Panc1 (cell line): Measurements from ENCODE around the gene DAO. TPM values are rescaled to one million over a fixed set of nuclear protein-coding genes. Genes with fewer than 3 reads are reported as not detected.

Experiments used
- ATAC-seq: fragments of 200-7000 bp; cut with Tn5 transposase; 2 replicates; pipeline ENCODE4 v1.9.1; 2020; ENCODE audit warnings: mild to moderate bottlenecking, moderate library complexity
- BruUV-seq: library from RNA; stranded (reverse); fragments of 400-500 nt; replicated peaks from 2 replicates; lab custom pipeline; 2021; lab: Mats Ljungman, UMichigan
- CTCF ChIA-PET: fragments of 300-600 bp; sonication (Branson Sonifier 250); formaldehyde crosslinking; loops from one replicate; lab custom pipeline; 2022; ENCODE audit warnings: antibody characterized with exemption; lab: Charles Lee
- POLR2A ChIA-PET: fragments of 300-600 bp; sonication (Branson Sonifier 250); formaldehyde crosslinking; loops from one replicate; lab custom pipeline; 2022; ENCODE audit warnings: antibody characterized with exemption; lab: Charles Lee
- DNase-seq: peaks from one replicate; pipeline ENCODE4 v3.0.0-alpha.2; 2010; ENCODE audit warnings: low read depth, low spot score
- H3K27ac ChIP-seq: 2 replicates; pipeline ENCODE4 v1.5.1; 2011; ENCODE audit warnings: mild to moderate bottlenecking, low read length, inconsistent platforms
- H3K27me3 ChIP-seq: fragments of 200-500 bp; sonication (Bioruptor generic); 2 replicates; pipeline ENCODE4 v1.6.0; 2014; ENCODE audit warnings: low read length, inconsistent platforms; ENCODE audit not compliant: control insufficient read depth, insufficient read depth
- H3K36me3 ChIP-seq: fragments of 200-500 bp; sonication (Bioruptor generic); 2 replicates; pipeline ENCODE4 v1.5.1; 2014; ENCODE audit warnings: inconsistent platforms, mild to moderate bottlenecking, low read length, moderate library complexity; ENCODE audit not compliant: control insufficient read depth, insufficient read depth
- H3K4me1 ChIP-seq: 2 replicates; pipeline ENCODE4 v1.5.1; 2011; ENCODE audit warnings: inconsistent platforms, mild to moderate bottlenecking, low read length, moderate library complexity; ENCODE audit not compliant: control insufficient read depth, insufficient read depth
- H3K4me3 ChIP-seq, 2 experiments: 2 replicates each; pipeline ENCODE4 v1.5.1; 2011 to 2012; ENCODE audit warnings: low read depth in 2 of 2, low read length in 2 of 2, mild to moderate bottlenecking in 2 of 2, inconsistent platforms in 1 of 2, moderate library complexity in 1 of 2
- H3K9me3 ChIP-seq: fragments of 200-500 bp; sonication (Bioruptor generic); 2 replicates; pipeline ENCODE4 v1.5.1; 2014; ENCODE audit warnings: low read depth, mild to moderate bottlenecking, inconsistent platforms, low read length, moderate library complexity; ENCODE audit not compliant: control insufficient read depth, insufficient read depth
- POLR2AphosphoS5 ChIP-seq: IDR thresholded peaks from 2 replicates; pipeline ENCODE4 v1.6.1; 2012; ENCODE audit warnings: mild to moderate bottlenecking, low read depth, low read length, moderate library complexity
- SIN3A ChIP-seq: IDR thresholded peaks from 2 replicates; pipeline ENCODE4 v1.6.1; 2012; ENCODE audit warnings: low read depth, mild to moderate bottlenecking, low read length, moderate library complexity, borderline replicate concordance; ENCODE audit not compliant: insufficient read depth
- TCF7L2 ChIP-seq: IDR thresholded peaks from 2 replicates; pipeline ENCODE4 v1.6.1; 2011; ENCODE audit warnings: mild to moderate bottlenecking, low read depth, low read length, inconsistent platforms
- in situ Hi-C: cut with HindIII; loops from 2 replicates; pipeline ENCODE4 v1.10.0; 2016; ENCODE audit warnings: low sequenced_read_pairs, low pct_unique_long_range_greater_than_20kb
- intact Hi-C: fragments of 100-400 bp; cut with micrococcal nuclease; formaldehyde crosslinking; loops from one replicate; pipeline ENCODE4 v1.10.0; 2022; ENCODE audit not compliant: unreplicated experiment
- total RNA-seq: library from RNA; stranded (reverse); gene quantifications from one replicate; pipeline ENCODE4 v1.2.1, GENCODE V29; 2021; ENCODE audit not compliant: unreplicated experiment
- TF ChIP-seq, protein P1 (sequence below), 2 experiments: IDR thresholded peaks; 2 replicates each; pipeline ENCODE4 v1.6.1; 2011 to 2012; ENCODE audit warnings: low read depth in 2 of 2, control low read depth in 1 of 2, low read length in 1 of 2, mild to moderate bottlenecking in 1 of 2, moderate library complexity in 1 of 2; ENCODE audit not compliant: insufficient read depth in 1 of 2
- TF ChIP-seq, protein P2 (sequence below): fragments of 450-650 bp; IDR thresholded peaks from 2 replicates; pipeline ENCODE4 v1.5.1; 2017; ENCODE audit warnings: mild to moderate bottlenecking

Gene DAO
- total RNA-seq, 1 experiment from 2014 or later, result not detected

DNA sequence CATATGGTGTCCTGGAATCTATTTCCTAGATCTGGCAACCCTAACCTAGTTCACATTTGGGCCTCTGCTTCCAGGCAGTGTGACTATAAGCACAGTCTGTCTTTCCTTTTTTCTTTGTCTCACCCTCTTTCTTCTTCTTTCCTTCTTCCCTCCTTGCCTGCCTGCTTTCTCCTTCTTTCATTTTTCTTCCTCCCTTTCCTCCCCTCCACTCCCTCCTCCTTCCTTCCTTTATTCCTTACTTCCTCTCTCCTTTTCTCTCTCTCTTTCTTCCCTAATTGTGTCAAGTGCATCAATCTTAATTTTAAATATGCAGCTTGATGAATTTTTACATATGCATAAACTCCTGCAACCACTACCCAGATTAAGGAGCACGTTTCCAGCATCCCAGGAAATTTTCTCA lies 4.6 kb upstream of the DAO start:
- no peak for ATAC-seq
- CTCF ChIA-PET, result interaction anchor here (0.7 kb wide), 1 partner anchor 170 kb away, joined by 3 read pairs; no protein-coding TSS in a partner anchor

DNA sequence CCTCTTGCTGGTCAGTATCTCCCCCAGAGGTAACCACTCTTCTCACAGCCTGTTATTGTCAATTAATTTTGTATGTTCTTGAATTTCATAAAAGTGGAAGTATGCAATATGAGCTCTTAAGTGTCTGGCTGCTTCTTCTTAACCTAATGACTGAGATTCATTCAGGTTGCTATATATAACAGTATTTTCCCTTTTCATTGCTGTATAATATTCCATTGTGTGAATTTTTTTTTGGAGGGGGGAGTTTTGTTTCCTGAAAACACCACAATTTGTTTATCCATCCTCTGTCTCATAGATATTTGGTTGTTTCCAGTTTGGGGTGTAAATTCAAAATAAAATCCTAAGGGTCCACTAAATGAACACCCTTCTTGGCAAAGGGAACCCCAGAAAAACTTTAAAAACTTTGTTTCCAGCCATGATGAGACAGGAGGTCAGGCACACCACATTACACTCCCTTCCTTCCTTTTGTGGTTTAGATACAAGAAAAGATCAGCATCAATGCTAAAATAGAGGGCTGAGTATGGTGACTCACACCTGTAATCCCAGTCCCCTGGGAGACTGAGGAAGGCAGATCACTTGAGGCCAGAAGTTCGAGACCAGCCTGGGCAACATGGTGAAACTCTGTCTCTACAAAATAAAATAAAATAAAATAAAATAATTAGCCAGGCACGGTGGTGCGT lies 4.1 kb upstream of the DAO start:
- intact Hi-C loops (no loop called here), in situ Hi-C loops (no loop called here)
- Histone ChIP-seq H3K36me3 (no peaks in the 10 kb centered on the region), H3K4me1 (no peaks in the 10 kb centered on the region), H3K4me3 (no peak overlapping the region), H3K9me3 (no peaks in the 10 kb centered on the region), H3K27ac (no peak overlapping the region), H3K27me3 (no peaks in the 10 kb centered on the region)
- DNase-seq, result no peak
- ChIA-PET POLR2A (no interaction called here), CTCF (interaction anchor here (0.7 kb wide), 1 partner anchor 169 kb away, joined by 3 read pairs; no protein-coding TSS in a partner anchor)
- no TSS peak for BruUV-seq
- no peak for ATAC-seq
- TF ChIP-seq, protein P1, sequence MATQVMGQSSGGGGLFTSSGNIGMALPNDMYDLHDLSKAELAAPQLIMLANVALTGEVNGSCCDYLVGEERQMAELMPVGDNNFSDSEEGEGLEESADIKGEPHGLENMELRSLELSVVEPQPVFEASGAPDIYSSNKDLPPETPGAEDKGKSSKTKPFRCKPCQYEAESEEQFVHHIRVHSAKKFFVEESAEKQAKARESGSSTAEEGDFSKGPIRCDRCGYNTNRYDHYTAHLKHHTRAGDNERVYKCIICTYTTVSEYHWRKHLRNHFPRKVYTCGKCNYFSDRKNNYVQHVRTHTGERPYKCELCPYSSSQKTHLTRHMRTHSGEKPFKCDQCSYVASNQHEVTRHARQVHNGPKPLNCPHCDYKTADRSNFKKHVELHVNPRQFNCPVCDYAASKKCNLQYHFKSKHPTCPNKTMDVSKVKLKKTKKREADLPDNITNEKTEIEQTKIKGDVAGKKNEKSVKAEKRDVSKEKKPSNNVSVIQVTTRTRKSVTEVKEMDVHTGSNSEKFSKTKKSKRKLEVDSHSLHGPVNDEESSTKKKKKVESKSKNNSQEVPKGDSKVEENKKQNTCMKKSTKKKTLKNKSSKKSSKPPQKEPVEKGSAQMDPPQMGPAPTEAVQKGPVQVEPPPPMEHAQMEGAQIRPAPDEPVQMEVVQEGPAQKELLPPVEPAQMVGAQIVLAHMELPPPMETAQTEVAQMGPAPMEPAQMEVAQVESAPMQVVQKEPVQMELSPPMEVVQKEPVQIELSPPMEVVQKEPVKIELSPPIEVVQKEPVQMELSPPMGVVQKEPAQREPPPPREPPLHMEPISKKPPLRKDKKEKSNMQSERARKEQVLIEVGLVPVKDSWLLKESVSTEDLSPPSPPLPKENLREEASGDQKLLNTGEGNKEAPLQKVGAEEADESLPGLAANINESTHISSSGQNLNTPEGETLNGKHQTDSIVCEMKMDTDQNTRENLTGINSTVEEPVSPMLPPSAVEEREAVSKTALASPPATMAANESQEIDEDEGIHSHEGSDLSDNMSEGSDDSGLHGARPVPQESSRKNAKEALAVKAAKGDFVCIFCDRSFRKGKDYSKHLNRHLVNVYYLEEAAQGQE (IDR thresholded peaks at IDR 0.05; ENCODE audit: insufficient read depth in 1 of 2, low read depth in 2 of 2, low read length in 1 of 2), result no peak
- no peak for TF ChIP-seq SIN3A
- TF ChIP-seq, protein P2, sequence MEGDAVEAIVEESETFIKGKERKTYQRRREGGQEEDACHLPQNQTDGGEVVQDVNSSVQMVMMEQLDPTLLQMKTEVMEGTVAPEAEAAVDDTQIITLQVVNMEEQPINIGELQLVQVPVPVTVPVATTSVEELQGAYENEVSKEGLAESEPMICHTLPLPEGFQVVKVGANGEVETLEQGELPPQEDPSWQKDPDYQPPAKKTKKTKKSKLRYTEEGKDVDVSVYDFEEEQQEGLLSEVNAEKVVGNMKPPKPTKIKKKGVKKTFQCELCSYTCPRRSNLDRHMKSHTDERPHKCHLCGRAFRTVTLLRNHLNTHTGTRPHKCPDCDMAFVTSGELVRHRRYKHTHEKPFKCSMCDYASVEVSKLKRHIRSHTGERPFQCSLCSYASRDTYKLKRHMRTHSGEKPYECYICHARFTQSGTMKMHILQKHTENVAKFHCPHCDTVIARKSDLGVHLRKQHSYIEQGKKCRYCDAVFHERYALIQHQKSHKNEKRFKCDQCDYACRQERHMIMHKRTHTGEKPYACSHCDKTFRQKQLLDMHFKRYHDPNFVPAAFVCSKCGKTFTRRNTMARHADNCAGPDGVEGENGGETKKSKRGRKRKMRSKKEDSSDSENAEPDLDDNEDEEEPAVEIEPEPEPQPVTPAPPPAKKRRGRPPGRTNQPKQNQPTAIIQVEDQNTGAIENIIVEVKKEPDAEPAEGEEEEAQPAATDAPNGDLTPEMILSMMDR, result no peak
- no peak for TF ChIP-seq TCF7L2
- TF ChIP-seq POLR2AphosphoS5, result no peak

More for the DNA sequence above, 4.6 kb upstream of the DAO start:
- no TSS peak for BruUV-seq
- no peaks in the 10 kb centered on the region for H3K9me3 ChIP-seq
- in situ Hi-C loops, result no loop called here
- TF ChIP-seq, protein P2, result no peak
- TF ChIP-seq POLR2AphosphoS5 (no peak), SIN3A (no peak), TCF7L2 (no peak)
- TF ChIP-seq, protein P1 (IDR thresholded peaks at IDR 0.05; ENCODE audit: insufficient read depth in 1 of 2, low read depth in 2 of 2, low read length in 1 of 2), result no peak
- H3K27ac ChIP-seq, result no peak overlapping the region
- no peak overlapping the region for H3K4me3 ChIP-seq
- DNase-seq, result no peak
- no peaks in the 10 kb centered on the region for H3K36me3 ChIP-seq
- POLR2A ChIA-PET, result no interaction called here
- no peaks in the 10 kb centered on the region for H3K4me1 ChIP-seq
- intact Hi-C loops, result no loop called here
- H3K27me3 ChIP-seq, result no peaks in the 10 kb centered on the region
